Stomach (tissue), 4 donors: ENCODE data around the gene STX5.
"Not testable (repeated sequence)": the region's sequence is repeated elsewhere in the genome, so short reads cannot be mapped to it uniquely, and the experiment has no call there.

Experiments used
- EP300 ChIP-seq: sonication (generic); formaldehyde crosslinking; IDR thresholded peaks from one replicate; pipeline ENCODE4 v1.6.1; 2017; ENCODE audit warnings: antibody characterized with exemption
- POLR2A ChIP-seq, 4 donors: fragments of 450-650 bp; IDR thresholded peaks; one replicate each; pipeline ENCODE4 v1.6.1; 2016; ENCODE audit warnings: antibody characterized with exemption in 4 of 4, control low read depth in 2 of 4, mild to moderate bottlenecking in 1 of 4, moderate library complexity in 1 of 4
- POLR2AphosphoS5 ChIP-seq, 3 donors: sonication (generic); formaldehyde crosslinking; IDR thresholded peaks; one replicate each; pipeline ENCODE4 v1.6.1; 2016; ENCODE audit warnings: antibody characterized with exemption in 3 of 3
- TF ChIP-seq, protein P1 (sequence below), 7 experiments: fragments of 450-650 bp in 4 of 7; fragments of 200-600 bp in 3 of 7; sonication (generic) in 3 of 7; IDR thresholded peaks; one replicate each; pipeline ENCODE4 v1.5.1; 2016 to 2019; ENCODE audit warnings: antibody characterized with exemption in 7 of 7, control low read depth in 2 of 7, mild to moderate bottlenecking in 1 of 7

DNA sequence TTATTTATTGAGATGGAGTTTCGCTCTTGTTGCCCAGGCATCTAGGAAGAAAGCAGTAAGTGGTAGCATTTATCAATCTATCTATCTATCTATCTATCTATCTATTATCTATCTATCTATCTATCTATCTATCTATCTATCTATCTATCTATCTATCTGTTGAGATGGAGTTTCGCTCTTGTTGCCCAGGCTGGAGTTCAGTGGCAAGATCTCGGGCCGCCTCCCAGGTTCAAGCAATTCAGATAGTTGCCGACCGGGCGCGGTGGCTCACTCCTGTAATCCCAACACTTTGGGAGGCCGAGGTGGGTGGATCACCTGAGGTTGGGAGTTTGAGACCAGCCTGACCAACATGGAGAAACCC lies 71.0 kb downstream of the STX5 start:
- TF ChIP-seq, protein P1, sequence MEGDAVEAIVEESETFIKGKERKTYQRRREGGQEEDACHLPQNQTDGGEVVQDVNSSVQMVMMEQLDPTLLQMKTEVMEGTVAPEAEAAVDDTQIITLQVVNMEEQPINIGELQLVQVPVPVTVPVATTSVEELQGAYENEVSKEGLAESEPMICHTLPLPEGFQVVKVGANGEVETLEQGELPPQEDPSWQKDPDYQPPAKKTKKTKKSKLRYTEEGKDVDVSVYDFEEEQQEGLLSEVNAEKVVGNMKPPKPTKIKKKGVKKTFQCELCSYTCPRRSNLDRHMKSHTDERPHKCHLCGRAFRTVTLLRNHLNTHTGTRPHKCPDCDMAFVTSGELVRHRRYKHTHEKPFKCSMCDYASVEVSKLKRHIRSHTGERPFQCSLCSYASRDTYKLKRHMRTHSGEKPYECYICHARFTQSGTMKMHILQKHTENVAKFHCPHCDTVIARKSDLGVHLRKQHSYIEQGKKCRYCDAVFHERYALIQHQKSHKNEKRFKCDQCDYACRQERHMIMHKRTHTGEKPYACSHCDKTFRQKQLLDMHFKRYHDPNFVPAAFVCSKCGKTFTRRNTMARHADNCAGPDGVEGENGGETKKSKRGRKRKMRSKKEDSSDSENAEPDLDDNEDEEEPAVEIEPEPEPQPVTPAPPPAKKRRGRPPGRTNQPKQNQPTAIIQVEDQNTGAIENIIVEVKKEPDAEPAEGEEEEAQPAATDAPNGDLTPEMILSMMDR (IDR thresholded peaks at IDR 0.05), result not testable (repeated sequence)
- TF ChIP-seq POLR2AphosphoS5 (IDR thresholded peaks at IDR 0.05); POLR2A (IDR thresholded peaks at IDR 0.05); EP300: not testable (repeated sequence)
